HEK293T (cell line): ENCODE results near the gene EYA4.

Experiments used
- BHLHE40 ChIP-seq: fragments of 450-650 bp; IDR thresholded peaks from 2 replicates; pipeline ENCODE4 v1.6.1; 2016; ENCODE audit warnings: mild to moderate bottlenecking, moderate library complexity, borderline replicate concordance
- CTBP1 ChIP-seq: fragments of 450-650 bp; IDR thresholded peaks from 2 replicates; pipeline ENCODE4 v1.6.1; 2016; ENCODE audit warnings: borderline replicate concordance
- ELF4 ChIP-seq: fragments of 450-650 bp; IDR thresholded peaks from 2 replicates; pipeline ENCODE4 v1.6.1; 2017; ENCODE audit warnings: antibody characterized with exemption
- FOXM1 ChIP-seq: fragments of 450-650 bp; IDR thresholded peaks from 2 replicates; pipeline ENCODE4 v1.6.1; 2017; ENCODE audit warnings: mild to moderate bottlenecking, borderline replicate concordance
- HDGF ChIP-seq: fragments of 450-650 bp; IDR thresholded peaks from 2 replicates; pipeline ENCODE4 v1.6.1; 2017; ENCODE audit warnings: antibody characterized with exemption, borderline replicate concordance
- L3MBTL2 ChIP-seq: fragments of 450-650 bp; conservative IDR thresholded peaks from 2 replicates; pipeline ENCODE4 v1.6.1; 2016; ENCODE audit warnings: mild to moderate bottlenecking
- SP1 ChIP-seq: fragments of 450-650 bp; IDR thresholded peaks from 2 replicates; pipeline ENCODE4 v1.6.1; 2017
- SUZ12 ChIP-seq: fragments of 450-650 bp; IDR thresholded peaks from 2 replicates; pipeline ENCODE4 v1.6.1; 2016; ENCODE audit warnings: mild to moderate bottlenecking
- TARDBP ChIP-seq: fragments of 450-650 bp; IDR thresholded peaks from 2 replicates; pipeline ENCODE4 v1.6.1; 2016
- TF ChIP-seq, protein P1 (sequence below): fragments of 450-650 bp; IDR thresholded peaks from 2 replicates; pipeline ENCODE4 v1.6.1; 2016

DNA sequence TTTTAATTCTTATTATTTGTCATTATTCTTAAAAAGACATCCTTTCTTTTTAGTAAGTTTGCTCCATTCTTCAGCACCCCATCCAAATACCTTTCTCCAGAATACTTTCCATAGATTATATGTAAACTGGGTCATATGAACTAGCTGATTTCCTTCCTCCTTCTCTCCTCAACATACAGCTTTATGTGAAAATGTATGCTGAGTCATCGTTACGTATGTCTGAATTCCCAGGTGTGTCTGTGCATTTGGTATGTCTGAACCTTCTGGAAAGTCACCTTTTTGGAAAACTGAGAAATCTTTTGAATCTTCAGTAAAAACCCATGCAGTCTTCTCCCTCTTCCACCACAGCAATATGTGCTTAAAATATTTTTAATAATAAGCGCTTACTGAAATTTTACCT lies 264.5 kb downstream of the EYA4 start:
- TF ChIP-seq L3MBTL2, result no peak
- TF ChIP-seq CTBP1, result no peak
- no peak for TF ChIP-seq BHLHE40
- no peak for TF ChIP-seq TARDBP
- no peak for TF ChIP-seq HDGF
- no peak for TF ChIP-seq FOXM1
- TF ChIP-seq ELF4, result no peak
- TF ChIP-seq SUZ12, result no peak
- TF ChIP-seq SP1, result no peak
- TF ChIP-seq, protein P1, sequence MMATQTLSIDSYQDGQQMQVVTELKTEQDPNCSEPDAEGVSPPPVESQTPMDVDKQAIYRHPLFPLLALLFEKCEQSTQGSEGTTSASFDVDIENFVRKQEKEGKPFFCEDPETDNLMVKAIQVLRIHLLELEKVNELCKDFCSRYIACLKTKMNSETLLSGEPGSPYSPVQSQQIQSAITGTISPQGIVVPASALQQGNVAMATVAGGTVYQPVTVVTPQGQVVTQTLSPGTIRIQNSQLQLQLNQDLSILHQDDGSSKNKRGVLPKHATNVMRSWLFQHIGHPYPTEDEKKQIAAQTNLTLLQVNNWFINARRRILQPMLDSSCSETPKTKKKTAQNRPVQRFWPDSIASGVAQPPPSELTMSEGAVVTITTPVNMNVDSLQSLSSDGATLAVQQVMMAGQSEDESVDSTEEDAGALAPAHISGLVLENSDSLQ, result no peak
